Fibroblast of lung (primary cell): Measurements from ENCODE around the gene PXDN.
"Not testable (repeated sequence)": the region's sequence is repeated elsewhere in the genome, so short reads cannot be mapped to it uniquely, and the experiment has no call there.

ENCODE experiments used
- EZH2 ChIP-seq: IDR thresholded peaks from 2 replicates; pipeline ENCODE4 v1.5.1; 2012; ENCODE audit warnings: low read length, control low read depth, mild to moderate bottlenecking; ENCODE audit errors: missing control alignments
- TF ChIP-seq, protein P1 (sequence below), 2 donors: IDR thresholded peaks in 1 of 2; conservative IDR thresholded peaks in 1 of 2; 1 replicate in 1 of 2; 2 replicates in 1 of 2; pipeline ENCODE4 v1.5.1; 2011 to 2012; ENCODE audit warnings: low read length in 2 of 2, control low read depth in 1 of 2, inconsistent platforms in 1 of 2, low read depth in 1 of 2, mild to moderate bottlenecking in 1 of 2

- TF ChIP-seq EZH2: not testable (repeated sequence)
- TF ChIP-seq, protein P1, sequence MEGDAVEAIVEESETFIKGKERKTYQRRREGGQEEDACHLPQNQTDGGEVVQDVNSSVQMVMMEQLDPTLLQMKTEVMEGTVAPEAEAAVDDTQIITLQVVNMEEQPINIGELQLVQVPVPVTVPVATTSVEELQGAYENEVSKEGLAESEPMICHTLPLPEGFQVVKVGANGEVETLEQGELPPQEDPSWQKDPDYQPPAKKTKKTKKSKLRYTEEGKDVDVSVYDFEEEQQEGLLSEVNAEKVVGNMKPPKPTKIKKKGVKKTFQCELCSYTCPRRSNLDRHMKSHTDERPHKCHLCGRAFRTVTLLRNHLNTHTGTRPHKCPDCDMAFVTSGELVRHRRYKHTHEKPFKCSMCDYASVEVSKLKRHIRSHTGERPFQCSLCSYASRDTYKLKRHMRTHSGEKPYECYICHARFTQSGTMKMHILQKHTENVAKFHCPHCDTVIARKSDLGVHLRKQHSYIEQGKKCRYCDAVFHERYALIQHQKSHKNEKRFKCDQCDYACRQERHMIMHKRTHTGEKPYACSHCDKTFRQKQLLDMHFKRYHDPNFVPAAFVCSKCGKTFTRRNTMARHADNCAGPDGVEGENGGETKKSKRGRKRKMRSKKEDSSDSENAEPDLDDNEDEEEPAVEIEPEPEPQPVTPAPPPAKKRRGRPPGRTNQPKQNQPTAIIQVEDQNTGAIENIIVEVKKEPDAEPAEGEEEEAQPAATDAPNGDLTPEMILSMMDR (conservative IDR thresholded peaks at IDR 0.05 in 1 of 2, IDR thresholded peaks at IDR 0.05 in 1 of 2; ENCODE audit: low read depth in 1 of 2, low read length in 2 of 2): not testable (repeated sequence)
These were observed 122.3 kb downstream of the PXDN start for GRCh38 chr2:1621976-1622375.
